NOMO-1 treated with DMSO at 0.1 percent for 48 hours (cell line): Measurements from ENCODE around the gene NOG.

ENCODE experiments used
- DNase-seq: peaks from one replicate; lab custom pipeline; 2025; ENCODE audit not compliant: unreplicated experiment; lab: John Stamatoyannopoulos, UW

Gene NOG

GRCh38 chr17:56635641-56636040 is 42.1 kb downstream of the NOG start:
- no peak for DNase-seq

GRCh38 chr17:56636265-56636664 is 42.8 kb downstream of the NOG start:
- no peak for DNase-seq

- DNase-seq = no peak
Observed at GRCh38 chr17:56637254-56637653, 43.8 kb downstream of the NOG start.

GRCh38 chr17:56638591-56639051 is 45.1 kb downstream of the NOG start:
- DNase-seq = no peak

GRCh38 chr17:56639517-56639916 is 46.0 kb downstream of the NOG start:
- no peak for DNase-seq

GRCh38 chr17:56640116-56640515 is 46.6 kb downstream of the NOG start:
- no peak for DNase-seq

GRCh38 chr17:56641373-56641772 is 47.9 kb downstream of the NOG start:
- no peak for DNase-seq

GRCh38 chr17:56641894-56642293 is 48.4 kb downstream of the NOG start:
- peak; percentile 29 for DNase-seq

GRCh38 chr17:56642424-56642823 is 48.9 kb downstream of the NOG start:
- no peak for DNase-seq
